Breast epithelium (tissue), 4 donors: ENCODE results near the gene TAMALIN. TPM values are rescaled to one million over a fixed set of nuclear protein-coding genes. Genes with fewer than 3 reads are reported as not detected.

Experiments
- DNase-seq, 2 donors: peaks; one replicate each; pipeline ENCODE4 v3.0.0-alpha.2; 2019; ENCODE audit warnings: low spot score in 2 of 2
- H3K27ac ChIP-seq, 2 donors: fragments of 200-600 bp; sonication (generic) in 1 of 2; one replicate each; pipeline ENCODE4 v1.5.1; 2016 to 2019; ENCODE audit warnings: mild to moderate bottlenecking in 1 of 2
- H3K27me3 ChIP-seq, 2 donors: fragments of 200-600 bp; sonication (generic) in 1 of 2; one replicate each; pipeline versions ENCODE4 v1.5.1 to v1.6.0; 2017 to 2019; ENCODE audit warnings: control low read depth in 1 of 2, mild to moderate bottlenecking in 1 of 2
- H3K36me3 ChIP-seq: fragments of 200-600 bp; one replicate; pipeline ENCODE4 v1.5.1; 2019
- H3K4me1 ChIP-seq, 2 donors: fragments of 200-600 bp; sonication (generic); one replicate each; pipeline ENCODE4 v1.5.1; 2016 to 2019; ENCODE audit warnings: control low read depth in 1 of 2
- H3K4me3 ChIP-seq, 3 donors: fragments of 200-600 bp; sonication (generic); 1 replicate in 2 of 3; 2 replicates in 1 of 3; pipeline ENCODE4 v1.5.1; 2016 to 2019; ENCODE audit warnings: mild to moderate bottlenecking in 3 of 3, moderate library complexity in 2 of 3
- H3K9me3 ChIP-seq, 2 donors: fragments of 200-600 bp; sonication (generic) in 1 of 2; one replicate each; pipeline ENCODE4 v1.5.1; 2016 to 2019; ENCODE audit warnings: control low read depth in 1 of 2
- CTCF ChIP-seq, 3 donors: fragments of 450-650 bp; IDR thresholded peaks; one replicate each; pipeline ENCODE4 v1.5.1; 2016 to 2017; ENCODE audit warnings: antibody characterized with exemption in 3 of 3, mild to moderate bottlenecking in 3 of 3, moderate library complexity in 3 of 3
- POLR2A ChIP-seq: fragments of 450-650 bp; IDR thresholded peaks from one replicate; pipeline ENCODE4 v1.6.1; 2016; ENCODE audit warnings: antibody characterized with exemption, mild to moderate bottlenecking, moderate library complexity
- POLR2AphosphoS5 ChIP-seq, 3 donors: sonication (generic); formaldehyde crosslinking; IDR thresholded peaks; one replicate each; pipeline ENCODE4 v1.6.1; 2017; ENCODE audit warnings: antibody characterized with exemption in 3 of 3
- intact Hi-C: fragments of 100-400 bp; cut with DNase I; formaldehyde crosslinking; loops from one replicate; pipeline ENCODE4 v1.15.1; 2023; ENCODE audit warnings: low total_unique reads
- total RNA-seq, 3 donors: library from RNA; depleted of rRNA; stranded (reverse); fragments of >200 nt; gene quantifications; one replicate each; pipeline ENCODE4 v1.1.0, GENCODE V29; 2016

Gene TAMALIN
- total RNA-seq, 3 donors from 2014 or later, result 8.5 to 27.2 (median 16.0) TPM

GRCh38 chr12:51970904-51971646, 35.7 kb upstream of the TAMALIN start:
- Histone ChIP-seq H3K27ac (no peak overlapping the region), H3K4me1 (peaks cover 0 to 16% of the 10 kb centered on the region in 2 donors), H3K36me3 (no peaks in the 10 kb centered on the region), H3K4me3 (no peak overlapping the region), H3K9me3 (no peaks in the 10 kb centered on the region), H3K27me3 (no peaks in the 10 kb centered on the region)
- intact Hi-C loops, result no loop called here
- DNase-seq, result no peak
- TF ChIP-seq CTCF (IDR thresholded peaks at IDR 0.05), result no peak
- TF ChIP-seq POLR2A, result no peak

GRCh38 chr12:51971679-51972421, 34.9 kb upstream of the TAMALIN start:
- H3K27me3 ChIP-seq, result no peaks in the 10 kb centered on the region
- peaks cover 0 to 16% of the 10 kb centered on the region in 2 donors for H3K4me1 ChIP-seq
- H3K36me3 ChIP-seq, result no peaks in the 10 kb centered on the region
- H3K27ac ChIP-seq, result peak overlapping the region in 1 of 2 donors; percentile 54
- DNase-seq, result no peak
- no peak overlapping the region for H3K4me3 ChIP-seq
- H3K9me3 ChIP-seq, result no peaks in the 10 kb centered on the region
- intact Hi-C loops, result no loop called here
- no peak for TF ChIP-seq CTCF (IDR thresholded peaks at IDR 0.05)
- TF ChIP-seq POLR2AphosphoS5 (IDR thresholded peaks at IDR 0.05), result no peak
- no peak for TF ChIP-seq POLR2A

GRCh38 chr12:51972422-51972812, 34.3 kb upstream of the TAMALIN start:
- TF ChIP-seq POLR2AphosphoS5 (IDR thresholded peaks at IDR 0.05), result no peak
- no peak for TF ChIP-seq CTCF (IDR thresholded peaks at IDR 0.05)
- TF ChIP-seq POLR2A, result no peak
- H3K4me1 ChIP-seq, result peaks cover 0 to 16% of the 10 kb centered on the region in 2 donors
- no peak for DNase-seq
- H3K4me3 ChIP-seq, result no peak overlapping the region
- peak overlapping the region; percentile 29 to 54 for H3K27ac ChIP-seq
- H3K27me3 ChIP-seq, result no peaks in the 10 kb centered on the region
- no peaks in the 10 kb centered on the region for H3K36me3 ChIP-seq
- H3K9me3 ChIP-seq, result no peaks in the 10 kb centered on the region
- intact Hi-C loops, result no loop called here

- H3K36me3 ChIP-seq, result no peaks in the 10 kb centered on the region
- H3K9me3 ChIP-seq, result no peaks in the 10 kb centered on the region
- DNase-seq, result no peak
- H3K4me1 ChIP-seq, result peaks cover 0 to 16% of the 10 kb centered on the region in 2 donors
- no peaks in the 10 kb centered on the region for H3K27me3 ChIP-seq
- peak overlapping the region; percentile 29 to 54 for H3K27ac ChIP-seq
- TF ChIP-seq CTCF (IDR thresholded peaks at IDR 0.05) (no peak), POLR2A (no peak), POLR2AphosphoS5 (IDR thresholded peaks at IDR 0.05) (no peak)
- no peak overlapping the region for H3K4me3 ChIP-seq
- intact Hi-C loops, result no loop called here
Observed at GRCh38 chr12:51972849-51973273, 33.9 kb upstream of the TAMALIN start.

GRCh38 chr12:51973560-51973959, 33.2 kb upstream of the TAMALIN start:
- peaks cover 0 to 16% of the 10 kb centered on the region in 2 donors for H3K4me1 ChIP-seq

More at GRCh38 chr12:51973560-51973959, 33.2 kb upstream of the TAMALIN start:
- no peak for DNase-seq
- Histone ChIP-seq H3K27me3 (no peaks in the 10 kb centered on the region), H3K36me3 (no peaks in the 10 kb centered on the region), H3K4me3 (no peak overlapping the region), H3K9me3 (no peaks in the 10 kb centered on the region), H3K27ac (peak overlapping the region in 1 of 2 donors; percentile 29)
- TF ChIP-seq CTCF (IDR thresholded peaks at IDR 0.05) (no peak), POLR2AphosphoS5 (IDR thresholded peaks at IDR 0.05) (no peak), POLR2A (no peak)
- intact Hi-C loops, result no loop called here
